Naive thymus-derived CD4-positive, alpha-beta T cell (primary cell): ENCODE measurements around the gene CRYL1. TPM values are rescaled to one million over a fixed set of nuclear protein-coding genes. Genes with fewer than 3 reads are reported as not detected.

ENCODE experiments used
- ATAC-seq: fragments of 150-1000 bp; cut with Tn5 transposase; 2 replicates; pipeline ENCODE4 v1.10.0; 2021; ENCODE audit warnings: mild to moderate bottlenecking, moderate library complexity
- CTCF ChIA-PET: fragments of 350-600 bp; sonication (Branson Sonifier 250); formaldehyde crosslinking; loops from one replicate; lab custom pipeline; 2021; ENCODE audit warnings: antibody characterized with exemption; lab: Charles Lee
- POLR2A ChIA-PET: fragments of 350-600 bp; sonication (Branson Sonifier 250); formaldehyde crosslinking; loops from one replicate; lab custom pipeline; 2021; ENCODE audit warnings: antibody characterized with exemption, inconsistent platforms; lab: Charles Lee
- DNase-seq, 9 donors: peaks; one replicate each; pipeline versions ENCODE4 v3.0.0 to v3.0.0-alpha.2; 2020 to 2022; ENCODE audit warnings: mixed read lengths in 1 of 9
- H3K27ac ChIP-seq: one replicate; pipeline ENCODE4 v1.7.0; 2013; ENCODE audit warnings: mild to moderate bottlenecking, low read depth, low read length, moderate library complexity
- H3K27me3 ChIP-seq, 2 donors: one replicate each; pipeline ENCODE4 v1.7.0; 2013; ENCODE audit warnings: low read length in 2 of 2, mild to moderate bottlenecking in 2 of 2, moderate library complexity in 2 of 2; ENCODE audit not compliant: control insufficient read depth in 2 of 2, insufficient read depth in 2 of 2
- H3K36me3 ChIP-seq, 3 experiments: 1 replicate in 2 of 3; 2 replicates in 1 of 3; pipeline ENCODE4 v1.7.0; 2013; ENCODE audit warnings: low read length in 3 of 3, mild to moderate bottlenecking in 3 of 3, moderate library complexity in 1 of 3; ENCODE audit not compliant: insufficient read depth in 3 of 3, control insufficient read depth in 2 of 3
- H3K4me1 ChIP-seq, 2 donors: one replicate each; pipeline ENCODE4 v1.7.0; 2013; ENCODE audit warnings: low read length in 2 of 2, mild to moderate bottlenecking in 2 of 2, moderate library complexity in 1 of 2; ENCODE audit not compliant: control insufficient read depth in 2 of 2, insufficient read depth in 2 of 2
- H3K4me3 ChIP-seq: 2 replicates; pipeline ENCODE4 v1.7.0; 2013; ENCODE audit warnings: mild to moderate bottlenecking, low read length
- H3K9me3 ChIP-seq, 3 experiments: 1 replicate in 2 of 3; 2 replicates in 1 of 3; pipeline ENCODE4 v1.7.0; 2013; ENCODE audit warnings: low read length in 3 of 3; ENCODE audit not compliant: control insufficient read depth in 2 of 3
- H3K27ac Mint-ChIP-seq, 9 donors: one replicate each; pipeline ENCODE4 v1.8.0; 2020 to 2022; ENCODE audit warnings: mixed read lengths in 9 of 9, mild to moderate bottlenecking in 8 of 9, moderate library complexity in 5 of 9, inconsistent platforms in 2 of 9
- H3K27me3 Mint-ChIP-seq, 5 donors: one replicate each; pipeline ENCODE4 v1.8.0; 2021 to 2022; ENCODE audit warnings: mixed read lengths in 5 of 5, mild to moderate bottlenecking in 1 of 5
- H3K36me3 Mint-ChIP-seq, 5 donors: one replicate each; pipeline ENCODE4 v1.8.0; 2020 to 2022; ENCODE audit warnings: mixed read lengths in 5 of 5, mild to moderate bottlenecking in 3 of 5, inconsistent platforms in 1 of 5
- H3K4me1 Mint-ChIP-seq, 7 donors: one replicate each; pipeline ENCODE4 v1.8.0; 2020 to 2022; ENCODE audit warnings: mixed read lengths in 7 of 7, mild to moderate bottlenecking in 3 of 7, inconsistent platforms in 1 of 7
- H3K4me3 Mint-ChIP-seq, 10 donors: one replicate each; pipeline ENCODE4 v1.8.0; 2020 to 2022; ENCODE audit warnings: mild to moderate bottlenecking in 10 of 10, mixed read lengths in 10 of 10, moderate library complexity in 6 of 10, inconsistent platforms in 2 of 10
- H3K9me3 Mint-ChIP-seq, 11 donors: one replicate each; pipeline ENCODE4 v1.8.0; 2020 to 2022; ENCODE audit warnings: mixed read lengths in 11 of 11, mild to moderate bottlenecking in 4 of 11, inconsistent platforms in 1 of 11, moderate library complexity in 1 of 11
- intact Hi-C, 2 donors: fragments of 100-400 bp; cut with micrococcal nuclease; formaldehyde crosslinking; loops; one replicate each; pipeline ENCODE4 v1.15.1; 2023
- polyA plus RNA-seq, 2 donors: library from polyadenylated mRNA; unstranded; fragments of 300-500 nt; fragmentation: Illumina TruSeq; gene quantifications; one replicate each; pipeline ENCODE4 v1.2.3, GENCODE V29; 2021
- total RNA-seq, 6 experiments: library from RNA in 5 of 6; stranded (reverse) in 5 of 6; gene quantifications; 1 replicate in 5 of 6; 2 replicates in 1 of 6; pipeline ENCODE4 v1.2.3 and lab custom pipeline; 2021 to 2026

The CRYL1 gene
- total and polyA plus RNA-seq, 7 experiments from 2014 or later: 12.3 to 44.1 (median 18.4) TPM

- Mint-ChIP-seq H3K4me3 (no peak overlapping the region), H3K4me1 (peaks cover 2 to 24% (median 18%) of the 10 kb centered on the region in 7 donors), H3K27ac (no peak overlapping the region), H3K36me3 (peaks cover 14 to 42% (median 38%) of the 10 kb centered on the region in 5 donors), H3K9me3 (peaks cover 5 to 44% (median 22%) of the 10 kb centered on the region in 11 donors), H3K27me3 (no peaks in the 10 kb centered on the region)
- H3K4me1 ChIP-seq: no peaks in the 10 kb centered on the region
- H3K27ac ChIP-seq: no peak overlapping the region
- CTCF ChIA-PET: no interaction called here
- no peaks in the 10 kb centered on the region for H3K27me3 ChIP-seq
- ATAC-seq (no peak), DNase-seq (no peak)
- no peaks in the 10 kb centered on the region for H3K36me3 ChIP-seq
- POLR2A ChIA-PET: no interaction called here
- H3K4me3 ChIP-seq: no peak overlapping the region
- intact Hi-C loops: no loop called here
- H3K9me3 ChIP-seq: peaks cover 0 to 19% (median 0%) of the 10 kb centered on the region in 3 experiments
Observed at GRCh38 chr13:20446405-20446804, 79.3 kb downstream of the CRYL1 start.

GRCh38 chr13:20442798-20443381 is 82.8 kb downstream of the CRYL1 start:
- H3K27me3 Mint-ChIP-seq: no peaks in the 10 kb centered on the region
- Histone ChIP-seq H3K4me1 (no peaks in the 10 kb centered on the region), H3K9me3 (peaks cover 0 to 5% (median 0%) of the 10 kb centered on the region in 3 experiments), H3K4me3 (no peak overlapping the region), H3K27me3 (no peaks in the 10 kb centered on the region), H3K36me3 (no peaks in the 10 kb centered on the region), H3K27ac (no peak overlapping the region)
- H3K9me3 Mint-ChIP-seq: peaks cover under 1 to 20% (median 6%) of the 10 kb centered on the region in 11 donors
- ChIA-PET CTCF (no interaction called here), POLR2A (no interaction called here)
- intact Hi-C loops: no loop called here
- no peak overlapping the region for H3K4me3 Mint-ChIP-seq
- ATAC-seq (no peak), DNase-seq (no peak)
- H3K27ac Mint-ChIP-seq: peak overlapping the region in 6 of 9 donors; percentile 9 to 78 (median 74)
- peaks cover 0 to 22% (median 18%) of the 10 kb centered on the region in 7 donors for H3K4me1 Mint-ChIP-seq
- peaks cover 4 to 49% (median 42%) of the 10 kb centered on the region in 5 donors for H3K36me3 Mint-ChIP-seq

- Mint-ChIP-seq H3K27me3 (no peaks in the 10 kb centered on the region), H3K27ac (peak overlapping the region in 6 of 9 donors; percentile 9 to 78 (median 74)), H3K9me3 (peaks cover 0 to 15% (median 2%) of the 10 kb centered on the region in 11 donors), H3K4me3 (no peak overlapping the region), H3K36me3 (peaks cover 0 to 46% (median 37%) of the 10 kb centered on the region in 5 donors), H3K4me1 (peaks cover 0 to 22% (median 18%) of the 10 kb centered on the region in 7 donors)
- no peaks in the 10 kb centered on the region for H3K36me3 ChIP-seq
- H3K4me1 ChIP-seq: no peaks in the 10 kb centered on the region
- no peak for ATAC-seq
- intact Hi-C loops: no loop called here
- no peak for DNase-seq
- H3K27me3 ChIP-seq: no peaks in the 10 kb centered on the region
- H3K27ac ChIP-seq: no peak overlapping the region
- peaks cover 0 to under 1% (median 0%) of the 10 kb centered on the region in 3 experiments for H3K9me3 ChIP-seq
- H3K4me3 ChIP-seq: no peak overlapping the region
- ChIA-PET POLR2A (no interaction called here), CTCF (no interaction called here)
Observed at GRCh38 chr13:20442375-20442774, 83.3 kb downstream of the CRYL1 start.

- peaks cover 0 to 44% (median 36%) of the 10 kb centered on the region in 5 donors for H3K36me3 Mint-ChIP-seq
- ATAC-seq (no peak), DNase-seq (no peak)
- Histone ChIP-seq H3K9me3 (no peaks in the 10 kb centered on the region), H3K36me3 (no peaks in the 10 kb centered on the region), H3K27ac (no peak overlapping the region), H3K4me1 (no peaks in the 10 kb centered on the region), H3K27me3 (no peaks in the 10 kb centered on the region), H3K4me3 (no peak overlapping the region)
- CTCF ChIA-PET: no interaction called here
- H3K27ac Mint-ChIP-seq: peak overlapping the region in 5 of 9 donors; percentile 9 to 78 (median 69)
- peaks cover 0 to 22% (median 18%) of the 10 kb centered on the region in 7 donors for H3K4me1 Mint-ChIP-seq
- H3K4me3 Mint-ChIP-seq: no peak overlapping the region
- H3K9me3 Mint-ChIP-seq: peaks cover 0 to 10% (median 1%) of the 10 kb centered on the region in 11 donors
- POLR2A ChIA-PET: no interaction called here
- intact Hi-C loops: no loop called here
- no peaks in the 10 kb centered on the region for H3K27me3 Mint-ChIP-seq
Observed at GRCh38 chr13:20441879-20442278, 83.8 kb downstream of the CRYL1 start.

GRCh38 chr13:20441056-20441455 is 84.6 kb downstream of the CRYL1 start:
- Mint-ChIP-seq H3K4me1 (peaks cover 0 to 22% (median 18%) of the 10 kb centered on the region in 7 donors), H3K9me3 (peaks cover 0 to 10% (median 1%) of the 10 kb centered on the region in 11 donors), H3K36me3 (peaks cover 0 to 43% (median 37%) of the 10 kb centered on the region in 5 donors), H3K4me3 (no peak overlapping the region), H3K27me3 (no peaks in the 10 kb centered on the region), H3K27ac (no peak overlapping the region)
- intact Hi-C loops: no loop called here
- Histone ChIP-seq H3K27ac (no peak overlapping the region), H3K27me3 (no peaks in the 10 kb centered on the region), H3K36me3 (no peaks in the 10 kb centered on the region), H3K4me1 (no peaks in the 10 kb centered on the region), H3K9me3 (no peaks in the 10 kb centered on the region), H3K4me3 (no peak overlapping the region)
- ATAC-seq (no peak), DNase-seq (no peak)
- CTCF ChIA-PET: no interaction called here
- POLR2A ChIA-PET: no interaction called here

GRCh38 chr13:20439261-20439660 is 86.4 kb downstream of the CRYL1 start:
- CTCF ChIA-PET: no interaction called here
- Histone ChIP-seq H3K4me1 (no peaks in the 10 kb centered on the region), H3K27me3 (no peaks in the 10 kb centered on the region), H3K9me3 (no peaks in the 10 kb centered on the region), H3K27ac (no peak overlapping the region), H3K4me3 (no peak overlapping the region), H3K36me3 (no peaks in the 10 kb centered on the region)
- Mint-ChIP-seq H3K27me3 (no peaks in the 10 kb centered on the region), H3K9me3 (no peaks in the 10 kb centered on the region), H3K4me1 (peaks cover 0 to 26% (median 18%) of the 10 kb centered on the region in 7 donors), H3K27ac (peak overlapping the region in 1 of 9 donors; percentile 42), H3K36me3 (peaks cover 0 to 46% (median 36%) of the 10 kb centered on the region in 5 donors), H3K4me3 (no peak overlapping the region)
- ATAC-seq: no peak
- intact Hi-C loops: no loop called here
- POLR2A ChIA-PET: no interaction called here
- DNase-seq: no peak

GRCh38 chr13:20438801-20439200 is 86.9 kb downstream of the CRYL1 start:
- DNase-seq: no peak
- ATAC-seq: no peak
- no peaks in the 10 kb centered on the region for H3K36me3 ChIP-seq
- no peak overlapping the region for H3K27ac ChIP-seq
- ChIA-PET CTCF (no interaction called here), POLR2A (no interaction called here)
- no peaks in the 10 kb centered on the region for H3K9me3 Mint-ChIP-seq
- peak overlapping the region in 2 of 9 donors; percentile 41 to 89 for H3K27ac Mint-ChIP-seq
- no peaks in the 10 kb centered on the region for H3K9me3 ChIP-seq
- H3K27me3 ChIP-seq: no peaks in the 10 kb centered on the region
- intact Hi-C loops: no loop called here
- H3K4me3 ChIP-seq: no peak overlapping the region
- no peak overlapping the region for H3K4me3 Mint-ChIP-seq
- peaks cover 0 to 25% (median 17%) of the 10 kb centered on the region in 7 donors for H3K4me1 Mint-ChIP-seq
- no peaks in the 10 kb centered on the region for H3K27me3 Mint-ChIP-seq
- H3K4me1 ChIP-seq: no peaks in the 10 kb centered on the region
- peaks cover 0 to 48% (median 39%) of the 10 kb centered on the region in 5 donors for H3K36me3 Mint-ChIP-seq
